ENCODE data around the gene THRAP3. TPM values are rescaled to one million over a fixed set of nuclear protein-coding genes. Genes with fewer than 3 reads are reported as not detected.

The THRAP3 gene
- total and polyA plus RNA-seq, 2 donors (not counting 3 experiments of a cell fraction or from before 2014, with no cell fraction given), result 38.0 to 144 TPM

DNA sequence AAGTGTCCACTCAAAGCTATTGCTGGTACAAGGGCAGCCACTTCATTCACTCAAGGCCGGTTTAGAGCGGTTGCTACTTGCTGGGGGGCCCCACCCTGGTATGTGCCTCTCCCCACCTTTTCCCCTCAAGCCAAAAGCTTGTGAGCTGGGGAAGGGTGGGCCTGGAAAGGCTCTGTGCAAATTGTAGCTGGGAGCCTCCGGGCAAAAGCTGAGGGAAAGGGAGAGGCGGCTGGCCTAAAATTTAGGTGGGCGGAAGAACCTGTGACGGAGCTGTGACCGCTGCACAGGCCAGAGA is 81.6 kb downstream of the THRAP3 start:
- H3K9me3 ChIP-seq (replicated peaks; ENCODE audit: control insufficient read depth, insufficient read depth, low read length), result no peaks in the 10 kb centered on the region
- peaks cover 16% of the 10 kb centered on the region for H3K4me1 ChIP-seq (ENCODE audit: control insufficient read depth, extremely low read depth, insufficient read depth, low read length)
- no peak overlapping the region for H3K27ac ChIP-seq (ENCODE audit: insufficient read depth, low read depth, low read length)
- peak overlapping the region; percentile 56 for H3K4me2 ChIP-seq (ENCODE audit: insufficient read depth, low read length)
- FAIRE-seq, result no peak
- intact Hi-C loops (cut with micrococcal nuclease) (loop anchor here (1.0 to 2.0 kb wide), 2 partner anchors 17 to 115 kb away; partner anchors contain the start of gene EVA1B), dilution Hi-C loops (cut with MboI; ENCODE audit: extremely low pct_ligation_motif_present, low sequenced_read_pairs) (no loop called here)
- DNase-seq (ENCODE audit: low read depth, low spot score), result no peak
- peaks cover 10% of the 10 kb centered on the region for H3K79me2 ChIP-seq (ENCODE audit: control insufficient read depth, insufficient read depth, low read length)
- H3K9me1 ChIP-seq (replicated peaks; ENCODE audit: control insufficient read depth, extremely low read depth, insufficient read depth, low read length), result no peaks in the 10 kb centered on the region
- H3K9ac ChIP-seq (replicated peaks; ENCODE audit: extremely low read depth, insufficient read depth, low read length), result no peak overlapping the region
- H4K20me1 ChIP-seq (replicated peaks; ENCODE audit: control insufficient read depth, extremely low read depth, insufficient read depth, low read length), result no peaks in the 10 kb centered on the region
- TF ChIP-seq, protein P1, sequence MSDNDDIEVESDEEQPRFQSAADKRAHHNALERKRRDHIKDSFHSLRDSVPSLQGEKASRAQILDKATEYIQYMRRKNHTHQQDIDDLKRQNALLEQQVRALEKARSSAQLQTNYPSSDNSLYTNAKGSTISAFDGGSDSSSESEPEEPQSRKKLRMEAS (IDR thresholded peaks at IDR 0.05; ENCODE audit: insufficient read depth, insufficient read length), result no peak
- no peak for TF ChIP-seq EZH2 (IDR thresholded peaks at IDR 0.05; ENCODE audit: borderline replicate concordance, low read depth, low read length, severe bottlenecking)
- no peak for TF ChIP-seq POLR2AphosphoS5 (IDR thresholded peaks at IDR 0.05; ENCODE audit: insufficient read depth, low read depth, low read length)
- no peak for TF ChIP-seq GATA2 (IDR thresholded peaks at IDR 0.05; ENCODE audit: insufficient read depth, insufficient read length, low read depth, low read length)
- TF ChIP-seq JUN (IDR thresholded peaks at IDR 0.05; ENCODE audit: borderline replicate concordance, insufficient read depth, insufficient read length, low read depth), result no peak
- TF ChIP-seq FOS (IDR thresholded peaks at IDR 0.05; ENCODE audit: borderline replicate concordance, insufficient read depth, low read length), result no peak
- TF ChIP-seq, protein P2, sequence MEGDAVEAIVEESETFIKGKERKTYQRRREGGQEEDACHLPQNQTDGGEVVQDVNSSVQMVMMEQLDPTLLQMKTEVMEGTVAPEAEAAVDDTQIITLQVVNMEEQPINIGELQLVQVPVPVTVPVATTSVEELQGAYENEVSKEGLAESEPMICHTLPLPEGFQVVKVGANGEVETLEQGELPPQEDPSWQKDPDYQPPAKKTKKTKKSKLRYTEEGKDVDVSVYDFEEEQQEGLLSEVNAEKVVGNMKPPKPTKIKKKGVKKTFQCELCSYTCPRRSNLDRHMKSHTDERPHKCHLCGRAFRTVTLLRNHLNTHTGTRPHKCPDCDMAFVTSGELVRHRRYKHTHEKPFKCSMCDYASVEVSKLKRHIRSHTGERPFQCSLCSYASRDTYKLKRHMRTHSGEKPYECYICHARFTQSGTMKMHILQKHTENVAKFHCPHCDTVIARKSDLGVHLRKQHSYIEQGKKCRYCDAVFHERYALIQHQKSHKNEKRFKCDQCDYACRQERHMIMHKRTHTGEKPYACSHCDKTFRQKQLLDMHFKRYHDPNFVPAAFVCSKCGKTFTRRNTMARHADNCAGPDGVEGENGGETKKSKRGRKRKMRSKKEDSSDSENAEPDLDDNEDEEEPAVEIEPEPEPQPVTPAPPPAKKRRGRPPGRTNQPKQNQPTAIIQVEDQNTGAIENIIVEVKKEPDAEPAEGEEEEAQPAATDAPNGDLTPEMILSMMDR (IDR thresholded peaks at IDR 0.05; ENCODE audit: extremely low read depth in 1 of 2, insufficient read depth in 1 of 2, low read depth in 1 of 2, low read length in 2 of 2), result no peak
- no peak for TF ChIP-seq POLR2A (IDR thresholded peaks at IDR 0.05; ENCODE audit: low read depth, low read length)
- TF ChIP-seq MYC (IDR thresholded peaks at IDR 0.05; ENCODE audit: low read depth, low read length), result no peak
- no peaks in the 10 kb centered on the region for H3K27me3 ChIP-seq (ENCODE audit: control insufficient read depth in 2 of 2, insufficient read depth in 2 of 2, low read length in 2 of 2)
- peaks cover 19 to 27% of the 10 kb centered on the region in 2 experiments for H3K36me3 ChIP-seq (ENCODE audit: control insufficient read depth in 2 of 2, extremely low read depth in 1 of 2, insufficient read depth in 2 of 2, low read length in 2 of 2)
- ChIA-PET CTCF (interaction anchor here (1.0 to 2.3 kb wide), 7 partner anchors 12 to 171 kb away, joined by 3 to 9 read pairs (median 6); no protein-coding TSS in a partner anchor), POLR2A (no interaction called here)
- H3K4me3 ChIP-seq (replicated peaks in 1 of 3; ENCODE audit: insufficient read depth in 1 of 3, low read depth in 1 of 3, low read length in 3 of 3), result no peak overlapping the region
- no peak overlapping the region for H2AFZ ChIP-seq (ENCODE audit: low read depth, low read length)
- BruUV-seq (replicated peaks), result no TSS peak
